Activated T-cell treated with anti-CD3 and anti-CD28 coated beads, Interleukin-2, amount 50 U/mL, for 72 hours (primary cell): Measurements from ENCODE around the gene WWC2. TPM values are rescaled to one million over a fixed set of nuclear protein-coding genes. Genes with fewer than 3 reads are reported as not detected.

ENCODE experiments used
- ATAC-seq, 2 donors: fragments of 150-1000 bp; cut with Tn5 transposase; replicated peaks in 1 of 2; 2 replicates each; pipeline ENCODE4 v1.10.0; 2021; ENCODE audit warnings: moderate library complexity in 2 of 2, mild to moderate bottlenecking in 1 of 2
- DNase-seq, 2 donors: peaks; one replicate each; pipeline ENCODE4 v3.0.0; 2021 to 2022; ENCODE audit warnings: mixed read lengths in 1 of 2
- H3K27ac Mint-ChIP-seq: one replicate; pipeline ENCODE4 v1.8.0; 2022; ENCODE audit warnings: mild to moderate bottlenecking, moderate library complexity, mixed read lengths
- H3K27me3 Mint-ChIP-seq: one replicate; pipeline ENCODE4 v1.8.0; 2022; ENCODE audit warnings: low read depth, mixed read lengths
- H3K36me3 Mint-ChIP-seq, 2 donors: one replicate each; pipeline ENCODE4 v1.8.0; 2022; ENCODE audit warnings: mixed read lengths in 2 of 2, mild to moderate bottlenecking in 1 of 2; ENCODE audit not compliant: insufficient read depth in 2 of 2
- H3K4me1 Mint-ChIP-seq: one replicate; pipeline ENCODE4 v1.8.0; 2022; ENCODE audit warnings: low read depth, mixed read lengths
- H3K4me3 Mint-ChIP-seq, 2 donors: one replicate each; pipeline ENCODE4 v1.8.0; 2022; ENCODE audit warnings: mild to moderate bottlenecking in 2 of 2, mixed read lengths in 2 of 2, moderate library complexity in 2 of 2
- H3K9me3 Mint-ChIP-seq, 2 donors: one replicate each; pipeline ENCODE4 v1.8.0; 2022; ENCODE audit warnings: mixed read lengths in 2 of 2
- total RNA-seq, 2 donors: library from RNA; stranded (reverse); gene quantifications; one replicate each; pipeline ENCODE4 v1.2.3, GENCODE V29; 2022

WWC2 gene
- total RNA-seq, 2 donors from 2014 or later, result 3.6 to 3.7 TPM

- no peak for ATAC-seq
- no peaks in the 10 kb centered on the region for H3K9me3 Mint-ChIP-seq
- no peaks in the 10 kb centered on the region for H3K4me1 Mint-ChIP-seq
- no peak for DNase-seq
- no peaks in the 10 kb centered on the region for H3K36me3 Mint-ChIP-seq
- no peaks in the 10 kb centered on the region for H3K27me3 Mint-ChIP-seq
- no peak overlapping the region for H3K4me3 Mint-ChIP-seq
- no peak overlapping the region for H3K27ac Mint-ChIP-seq
These were observed 201.0 kb downstream of the WWC2 start for GRCh38 chr4:183300070-183300469.

GRCh38 chr4:183300655-183301054 lies 201.6 kb downstream of the WWC2 start:
- Mint-ChIP-seq H3K4me3 (no peak overlapping the region), H3K36me3 (no peaks in the 10 kb centered on the region), H3K27ac (no peak overlapping the region), H3K4me1 (no peaks in the 10 kb centered on the region), H3K27me3 (no peaks in the 10 kb centered on the region), H3K9me3 (no peaks in the 10 kb centered on the region)
- DNase-seq (no peak), ATAC-seq (no peak)

GRCh38 chr4:183303301-183303700 lies 204.2 kb downstream of the WWC2 start:
- H3K4me3 Mint-ChIP-seq, result no peak overlapping the region
- DNase-seq (no peak), ATAC-seq (no peak)
- H3K27ac Mint-ChIP-seq, result no peak overlapping the region
- H3K36me3 Mint-ChIP-seq, result no peaks in the 10 kb centered on the region
- H3K27me3 Mint-ChIP-seq, result no peaks in the 10 kb centered on the region
- H3K4me1 Mint-ChIP-seq, result no peaks in the 10 kb centered on the region
- H3K9me3 Mint-ChIP-seq, result no peaks in the 10 kb centered on the region

- no peaks in the 10 kb centered on the region for H3K27me3 Mint-ChIP-seq
- no peaks in the 10 kb centered on the region for H3K36me3 Mint-ChIP-seq
- DNase-seq (no peak), ATAC-seq (no peak)
- H3K4me3 Mint-ChIP-seq, result no peak overlapping the region
- H3K4me1 Mint-ChIP-seq, result no peaks in the 10 kb centered on the region
- H3K9me3 Mint-ChIP-seq, result no peaks in the 10 kb centered on the region
- H3K27ac Mint-ChIP-seq, result no peak overlapping the region
These were observed 205.0 kb downstream of the WWC2 start for GRCh38 chr4:183304067-183304466.

GRCh38 chr4:183304538-183304937 lies 205.5 kb downstream of the WWC2 start:
- no peak for ATAC-seq
- Mint-ChIP-seq H3K27me3 (no peaks in the 10 kb centered on the region), H3K27ac (no peak overlapping the region), H3K36me3 (no peaks in the 10 kb centered on the region), H3K9me3 (no peaks in the 10 kb centered on the region), H3K4me3 (no peak overlapping the region), H3K4me1 (no peaks in the 10 kb centered on the region)
- DNase-seq, result no peak

- ATAC-seq (no peak), DNase-seq (no peak)
- H3K27ac Mint-ChIP-seq, result no peak overlapping the region
- no peaks in the 10 kb centered on the region for H3K36me3 Mint-ChIP-seq
- H3K4me1 Mint-ChIP-seq, result no peaks in the 10 kb centered on the region
- no peaks in the 10 kb centered on the region for H3K27me3 Mint-ChIP-seq
- H3K9me3 Mint-ChIP-seq, result no peaks in the 10 kb centered on the region
- no peak overlapping the region for H3K4me3 Mint-ChIP-seq
These were observed 207.8 kb downstream of the WWC2 start for GRCh38 chr4:183306811-183307210.

- Mint-ChIP-seq H3K27me3 (no peaks in the 10 kb centered on the region), H3K36me3 (no peaks in the 10 kb centered on the region), H3K9me3 (no peaks in the 10 kb centered on the region), H3K4me1 (no peaks in the 10 kb centered on the region), H3K4me3 (no peak overlapping the region), H3K27ac (no peak overlapping the region)
- DNase-seq, result no peak
- no peak for ATAC-seq
These were observed 213.8 kb downstream of the WWC2 start for GRCh38 chr4:183312841-183313240.

GRCh38 chr4:183314336-183314735 lies 215.3 kb downstream of the WWC2 start:
- H3K4me1 Mint-ChIP-seq, result no peaks in the 10 kb centered on the region
- H3K9me3 Mint-ChIP-seq, result no peaks in the 10 kb centered on the region
- ATAC-seq, result no peak
- no peaks in the 10 kb centered on the region for H3K27me3 Mint-ChIP-seq
- no peaks in the 10 kb centered on the region for H3K36me3 Mint-ChIP-seq
- H3K27ac Mint-ChIP-seq, result no peak overlapping the region
- DNase-seq, result no peak
- H3K4me3 Mint-ChIP-seq, result no peak overlapping the region

GRCh38 chr4:183314806-183315205 lies 215.7 kb downstream of the WWC2 start:
- Mint-ChIP-seq H3K4me3 (no peak overlapping the region), H3K4me1 (no peaks in the 10 kb centered on the region), H3K27ac (no peak overlapping the region), H3K36me3 (no peaks in the 10 kb centered on the region), H3K27me3 (no peaks in the 10 kb centered on the region), H3K9me3 (no peaks in the 10 kb centered on the region)
- ATAC-seq (no peak), DNase-seq (no peak)

GRCh38 chr4:183318656-183319055 lies 219.6 kb downstream of the WWC2 start:
- Mint-ChIP-seq H3K36me3 (no peaks in the 10 kb centered on the region), H3K27me3 (no peaks in the 10 kb centered on the region), H3K4me1 (no peaks in the 10 kb centered on the region), H3K9me3 (no peaks in the 10 kb centered on the region), H3K4me3 (no peak overlapping the region), H3K27ac (no peak overlapping the region)
- DNase-seq (no peak), ATAC-seq (no peak)

- H3K4me3 Mint-ChIP-seq, result peak within 1 kb of the TSS in 1 of 2 donors; percentile 40
- no peaks in the 10 kb centered on the region for H3K4me1 Mint-ChIP-seq
- DNase-seq, result no peak
- no peaks in the 10 kb centered on the region for H3K9me3 Mint-ChIP-seq
- peak within 1 kb of the TSS; percentile 72 for H3K27ac Mint-ChIP-seq
- H3K27me3 Mint-ChIP-seq, result no peaks in the 10 kb centered on the region
- no peaks in the 10 kb centered on the region for H3K36me3 Mint-ChIP-seq
- no peak for ATAC-seq
These were observed 221.4 kb downstream of the WWC2 start, which contains the start of gene CLDN22 for GRCh38 chr4:183320211-183321059. TSS of gene CLDN22 (minus strand) at chr4:183320276. CDS start at chr4:183320218, 58 bp downstream.

- no peak for ATAC-seq
These were observed 222.0 kb downstream of the WWC2 start for GRCh38 chr4:183321079-183321478.

GRCh38 chr4:183321516-183321915 lies 222.5 kb downstream of the WWC2 start:
- DNase-seq, result no peak
- peak overlapping the region; percentile 72 for H3K27ac Mint-ChIP-seq
- peak overlapping the region in 1 of 2 donors; percentile 40 for H3K4me3 Mint-ChIP-seq
- H3K36me3 Mint-ChIP-seq, result peaks cover 0 to 1% of the 10 kb centered on the region in 2 donors
- no peaks in the 10 kb centered on the region for H3K4me1 Mint-ChIP-seq
- H3K27me3 Mint-ChIP-seq, result peaks cover 6% of the 10 kb centered on the region
- H3K9me3 Mint-ChIP-seq, result no peaks in the 10 kb centered on the region
- ATAC-seq, result no peak

More at GRCh38 chr4:183321079-183321478, 222.0 kb downstream of the WWC2 start:
- Mint-ChIP-seq H3K36me3 (no peaks in the 10 kb centered on the region), H3K9me3 (no peaks in the 10 kb centered on the region), H3K4me1 (no peaks in the 10 kb centered on the region), H3K27ac (peak overlapping the region; percentile 72), H3K27me3 (peaks cover 2% of the 10 kb centered on the region), H3K4me3 (peak overlapping the region in 1 of 2 donors; percentile 40)
- DNase-seq, result no peak

- H3K4me1 Mint-ChIP-seq, result no peaks in the 10 kb centered on the region
- DNase-seq, result no peak
- peak within 1 kb of the TSS; percentile 72 for H3K27ac Mint-ChIP-seq
- peaks cover 9% of the 10 kb centered on the region for H3K27me3 Mint-ChIP-seq
- H3K4me3 Mint-ChIP-seq, result peak within 1 kb of the TSS in 1 of 2 donors; percentile 40
- H3K36me3 Mint-ChIP-seq, result peaks cover 0 to 4% of the 10 kb centered on the region in 2 donors
- no peak for ATAC-seq
- no peaks in the 10 kb centered on the region for H3K9me3 Mint-ChIP-seq
These were observed 223.3 kb downstream of the WWC2 start, which contains the start of gene CLDN24 for GRCh38 chr4:183322326-183322725. TSS of gene CLDN24 (minus strand) at chr4:183322426. CDS start at chr4:183322426, 0 bp downstream.
